Lung (tissue), 12 donors: ENCODE measurements around the gene PRR20G. TPM values are rescaled to one million over a fixed set of nuclear protein-coding genes. Genes with fewer than 3 reads are reported as not detected.

Source experiments
- ATAC-seq: fragments of 200-7000 bp; cut with Tn5 transposase; one replicate; pipeline ENCODE4 v1.9.1; 2020; ENCODE audit warnings: moderate number of reproducible peaks; ENCODE audit not compliant: insufficient read depth, low FRiP score
- DNase-seq, 3 donors: peaks; one replicate each; pipeline ENCODE4 v3.0.0-alpha.2; 2013 to 2017
- H3K27ac ChIP-seq, 2 donors: one replicate each; pipeline ENCODE4 v1.5.1; 2013; ENCODE audit warnings: mild to moderate bottlenecking in 2 of 2, moderate library complexity in 2 of 2, control low read depth in 1 of 2, inconsistent platforms in 1 of 2, low read depth in 1 of 2, low read length in 1 of 2
- H3K27me3 ChIP-seq, 3 donors: one replicate each; pipeline ENCODE4 v1.5.1; 2013; ENCODE audit warnings: low read length in 2 of 3; ENCODE audit not compliant: control insufficient read depth in 3 of 3, insufficient read depth in 3 of 3
- H3K36me3 ChIP-seq, 4 donors: one replicate each; pipeline ENCODE4 v1.5.1; 2013; ENCODE audit warnings: low read length in 4 of 4, mild to moderate bottlenecking in 1 of 4, moderate library complexity in 1 of 4; ENCODE audit not compliant: control insufficient read depth in 4 of 4, insufficient read depth in 4 of 4
- H3K4me1 ChIP-seq, 5 donors: one replicate each; pipeline ENCODE4 v1.5.1; 2013; ENCODE audit warnings: low read length in 5 of 5, mild to moderate bottlenecking in 2 of 5, moderate library complexity in 1 of 5; ENCODE audit not compliant: control insufficient read depth in 5 of 5, insufficient read depth in 5 of 5
- H3K4me3 ChIP-seq: one replicate; pipeline ENCODE4 v1.5.1; 2013; ENCODE audit warnings: mild to moderate bottlenecking, control low read depth, moderate library complexity
- H3K9ac ChIP-seq, 2 donors: one replicate each; pipeline ENCODE4 v1.5.1; 2013; ENCODE audit warnings: low read length in 2 of 2, control low read depth in 1 of 2; ENCODE audit not compliant: insufficient read depth in 1 of 2
- H3K9me3 ChIP-seq, 4 donors: one replicate each; pipeline ENCODE4 v1.5.1; 2013; ENCODE audit warnings: low read length in 3 of 4, mild to moderate bottlenecking in 1 of 4, moderate library complexity in 1 of 4; ENCODE audit not compliant: control insufficient read depth in 4 of 4, insufficient read depth in 3 of 4
- WGBS, 2 donors: extraction: QIAGEN DNeasy Blood & Tissue Kit; methylation state at CpG; one replicate each; pipeline ENCODE4 v1.1.7; 2013; 5-methylcytosine and 5-hydroxymethylcytosine counted together
- polyA plus RNA-seq, 2 donors: library from polyadenylated mRNA; stranded (reverse); fragments of 200-250 nt; gene quantifications; one replicate each; pipeline ENCODE4 v1.2.1, GENCODE V29; 2013
- total RNA-seq, 2 donors: library from RNA; depleted of rRNA in 1 of 2; stranded (reverse); fragments of >200 nt in 1 of 2; gene quantifications; one replicate each; pipeline ENCODE4 v1.2.1, GENCODE V29; 2014 to 2021
- TF ChIP-seq, protein P1 (sequence below): IDR thresholded peaks from 2 replicates; pipeline ENCODE4 v1.5.1; 2012; ENCODE audit warnings: mild to moderate bottlenecking; ENCODE audit errors: control extremely low read depth, extremely low read depth
- donor health status: control.
- donor health status: control.
- donor health status: Bipolar disorder and iron deficiency.
- donor health status: healthy.
- donor health status: DM: yes; HTN: yes; CAD: no.

Gene PRR20G
- total and polyA plus RNA-seq, 4 donors, result 0.05 TPM; not detected in 3

DNA sequence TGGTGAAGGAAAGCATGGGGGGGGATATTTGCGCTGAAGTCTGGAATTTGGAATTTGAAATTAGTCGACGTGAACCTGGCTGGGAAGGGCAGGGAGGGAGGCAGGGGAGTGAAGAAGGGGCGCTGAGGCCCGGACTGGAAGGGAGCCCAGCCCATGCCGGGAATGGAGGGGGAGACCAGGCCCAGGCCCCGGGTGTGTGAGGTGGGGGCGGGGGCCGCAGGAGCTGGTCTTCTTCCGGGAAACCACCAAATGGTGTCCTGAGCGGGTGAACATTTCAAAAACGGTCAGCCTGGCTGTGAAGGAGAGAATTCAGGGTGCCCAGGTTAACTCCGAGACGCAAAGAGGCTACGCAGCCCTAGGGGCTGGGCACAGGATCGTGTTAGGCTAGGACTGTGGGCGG is 497 bp upstream of the PRR20G start:
- H3K9me3 ChIP-seq, result peaks cover 0 to 4% (median 0%) of the 10 kb centered on the region in 4 donors
- H3K9ac ChIP-seq, result no peak overlapping the region
- no peak overlapping the region for H3K27ac ChIP-seq
- TF ChIP-seq, protein P1, sequence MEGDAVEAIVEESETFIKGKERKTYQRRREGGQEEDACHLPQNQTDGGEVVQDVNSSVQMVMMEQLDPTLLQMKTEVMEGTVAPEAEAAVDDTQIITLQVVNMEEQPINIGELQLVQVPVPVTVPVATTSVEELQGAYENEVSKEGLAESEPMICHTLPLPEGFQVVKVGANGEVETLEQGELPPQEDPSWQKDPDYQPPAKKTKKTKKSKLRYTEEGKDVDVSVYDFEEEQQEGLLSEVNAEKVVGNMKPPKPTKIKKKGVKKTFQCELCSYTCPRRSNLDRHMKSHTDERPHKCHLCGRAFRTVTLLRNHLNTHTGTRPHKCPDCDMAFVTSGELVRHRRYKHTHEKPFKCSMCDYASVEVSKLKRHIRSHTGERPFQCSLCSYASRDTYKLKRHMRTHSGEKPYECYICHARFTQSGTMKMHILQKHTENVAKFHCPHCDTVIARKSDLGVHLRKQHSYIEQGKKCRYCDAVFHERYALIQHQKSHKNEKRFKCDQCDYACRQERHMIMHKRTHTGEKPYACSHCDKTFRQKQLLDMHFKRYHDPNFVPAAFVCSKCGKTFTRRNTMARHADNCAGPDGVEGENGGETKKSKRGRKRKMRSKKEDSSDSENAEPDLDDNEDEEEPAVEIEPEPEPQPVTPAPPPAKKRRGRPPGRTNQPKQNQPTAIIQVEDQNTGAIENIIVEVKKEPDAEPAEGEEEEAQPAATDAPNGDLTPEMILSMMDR, result no peak
- ATAC-seq (no peak), DNase-seq (no peak)
- H3K36me3 ChIP-seq, result no peaks in the 10 kb centered on the region
- H3K4me1 ChIP-seq, result peaks cover 0 to 1% (median 0%) of the 10 kb centered on the region in 5 donors
- WGBS, 2 donors, result 95% methylated on average over 17 of the region's 17 CpGs
- no peaks in the 10 kb centered on the region for H3K27me3 ChIP-seq
- H3K4me3 ChIP-seq, result no peak overlapping the region

DNA sequence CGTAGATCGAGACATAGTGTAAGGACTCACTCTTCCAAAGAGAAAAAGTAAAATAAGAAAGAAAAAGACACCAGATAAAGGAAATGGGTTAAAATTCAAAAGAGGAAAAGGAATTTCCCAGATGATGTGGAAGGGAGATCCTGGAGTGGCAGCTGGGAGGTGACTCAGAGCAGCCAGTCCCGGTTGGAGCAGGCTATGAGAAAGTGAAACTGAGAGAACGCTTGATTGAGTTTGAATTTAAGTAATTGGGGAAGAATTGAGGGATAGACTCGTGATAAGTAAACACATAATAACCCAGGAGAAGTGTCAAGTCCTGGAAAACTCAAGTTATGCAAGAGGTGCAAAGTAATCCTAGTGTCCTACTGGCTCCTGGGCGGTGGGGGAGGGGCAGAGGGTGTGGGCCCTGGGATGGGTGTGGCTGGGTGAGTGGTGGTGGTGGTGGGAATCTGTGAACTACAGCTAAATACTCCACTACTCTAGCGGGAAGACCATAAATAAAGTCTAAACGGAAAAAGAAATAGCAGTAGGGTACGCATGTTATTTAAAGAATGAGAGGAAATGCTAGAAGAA is 1.2 kb downstream of the PRR20G start:
- DNase-seq (no peak), ATAC-seq (no peak)
- WGBS, 2 donors, result 64 to 80% methylated on average over 9 of the region's 9 CpGs
- TF ChIP-seq, protein P1, result no peak
- Histone ChIP-seq H3K36me3 (no peaks in the 10 kb centered on the region), H3K27ac (no peak overlapping the region), H3K4me1 (peaks cover 0 to 1% (median 0%) of the 10 kb centered on the region in 5 donors), H3K9ac (no peak overlapping the region), H3K27me3 (no peaks in the 10 kb centered on the region), H3K4me3 (no peak overlapping the region), H3K9me3 (peaks cover 0 to 4% (median 0%) of the 10 kb centered on the region in 4 donors)

GRCh38 chr3:127284258-127284657 is 3.6 kb downstream of the PRR20G start:
- Histone ChIP-seq H3K4me1 (peaks cover 0 to 1% (median 0%) of the 10 kb centered on the region in 5 donors), H3K4me3 (no peak overlapping the region), H3K36me3 (no peaks in the 10 kb centered on the region), H3K9me3 (peaks cover 0 to 4% (median 0%) of the 10 kb centered on the region in 4 donors), H3K9ac (no peak overlapping the region), H3K27me3 (no peaks in the 10 kb centered on the region), H3K27ac (no peak overlapping the region)
- TF ChIP-seq, protein P1, result no peak
- 89 to 90% methylated on average over 11 to 12 of the region's 12 CpGs for WGBS, 2 donors
- ATAC-seq, result no peak
- DNase-seq, result no peak

- ATAC-seq (no peak), DNase-seq (no peak)
- no peak overlapping the region for H3K9ac ChIP-seq
- WGBS, 2 donors, result 75 to 90% methylated on average over 2 of the region's 2 CpGs
- H3K27ac ChIP-seq, result no peak overlapping the region
- H3K27me3 ChIP-seq, result peaks cover 0 to 2% (median 0%) of the 10 kb centered on the region in 3 donors
- TF ChIP-seq, protein P1, result no peak
- no peaks in the 10 kb centered on the region for H3K4me1 ChIP-seq
- no peaks in the 10 kb centered on the region for H3K36me3 ChIP-seq
- H3K9me3 ChIP-seq, result peaks cover 0 to 2% (median 0%) of the 10 kb centered on the region in 4 donors
- H3K4me3 ChIP-seq, result no peak overlapping the region
Observed at GRCh38 chr3:127277561-127277960, 10.3 kb downstream of the PRR20G start.
